Measurements from ENCODE around the gene PKP2. TPM values are rescaled to one million over a fixed set of nuclear protein-coding genes. Genes with fewer than 3 reads are reported as not detected.
"Not testable (repeated sequence)": the region's sequence is repeated elsewhere in the genome, so short reads cannot be mapped to it uniquely, and the experiment has no call there.

The PKP2 gene
- polyA plus RNA-seq, 1 donor: 25.4 TPM

- no peak for DNase-seq
Observed at GRCh38 chr12:32897687-32898573, 1.4 kb upstream of the PKP2 start.

- DNase-seq: no peak
Observed at GRCh38 chr12:32897281-32897610, 669 bp upstream of the PKP2 start.

- no peak for DNase-seq
Observed at GRCh38 chr12:32895688-32896431, 717 bp downstream of the PKP2 start.

GRCh38 chr12:32894566-32894965, 2.0 kb downstream of the PKP2 start:
- no peak for DNase-seq

- DNase-seq: no peak
Observed at GRCh38 chr12:32893458-32893857, 3.1 kb downstream of the PKP2 start.

GRCh38 chr12:32893043-32893442, 3.5 kb downstream of the PKP2 start:
- DNase-seq: no peak

GRCh38 chr12:32892369-32892768, 4.2 kb downstream of the PKP2 start:
- not testable (repeated sequence) for DNase-seq

GRCh38 chr12:32891956-32892355, 4.6 kb downstream of the PKP2 start:
- DNase-seq: no peak

- no peak for DNase-seq
Observed at GRCh38 chr12:32891526-32891925, 5.1 kb downstream of the PKP2 start.

- no peak for DNase-seq
Observed at GRCh38 chr12:32889011-32889760, 7.4 kb downstream of the PKP2 start.

GRCh38 chr12:32887058-32887457, 9.5 kb downstream of the PKP2 start:
- no peak for DNase-seq

- no peak for DNase-seq
Observed at GRCh38 chr12:32885831-32886230, 10.7 kb downstream of the PKP2 start.

- no peak for DNase-seq
Observed at GRCh38 chr12:32884962-32885361, 11.6 kb downstream of the PKP2 start.

- DNase-seq: no peak
Observed at GRCh38 chr12:32881702-32882101, 14.9 kb downstream of the PKP2 start.

GRCh38 chr12:32881107-32881506, 15.5 kb downstream of the PKP2 start:
- no peak for DNase-seq

- not testable (repeated sequence) for DNase-seq
Observed at GRCh38 chr12:32879066-32879465, 17.5 kb downstream of the PKP2 start.

- no peak for DNase-seq
Observed at GRCh38 chr12:32877601-32878459, 18.7 kb downstream of the PKP2 start.

GRCh38 chr12:32876004-32876403, 20.6 kb downstream of the PKP2 start:
- no peak for DNase-seq

- DNase-seq: no peak
Observed at GRCh38 chr12:32874975-32875374, 21.6 kb downstream of the PKP2 start.

GRCh38 chr12:32874078-32874477, 22.5 kb downstream of the PKP2 start:
- DNase-seq: no peak

- DNase-seq: not testable (repeated sequence)
Observed at GRCh38 chr12:32872416-32872815, 24.2 kb downstream of the PKP2 start.

- no peak for DNase-seq
Observed at GRCh38 chr12:32870716-32871115, 25.9 kb downstream of the PKP2 start.

Measured in left kidney (tissue), 2 donors.